Medulla oblongata (tissue), 1 donor: ENCODE data around the gene AP1S1.
A peak's percentile ranks its signal among the peaks of the same experiment; 100 is the strongest.
"Not testable (repeated sequence)": the region's sequence is repeated elsewhere in the genome, so short reads cannot be mapped to it uniquely, and the experiment has no call there.

Experiments
- DNase-seq: peaks from one replicate; pipeline ENCODE4 v3.0.0-alpha.2; 2015; ENCODE audit errors: extremely low spot score

The AP1S1 gene

DNA sequence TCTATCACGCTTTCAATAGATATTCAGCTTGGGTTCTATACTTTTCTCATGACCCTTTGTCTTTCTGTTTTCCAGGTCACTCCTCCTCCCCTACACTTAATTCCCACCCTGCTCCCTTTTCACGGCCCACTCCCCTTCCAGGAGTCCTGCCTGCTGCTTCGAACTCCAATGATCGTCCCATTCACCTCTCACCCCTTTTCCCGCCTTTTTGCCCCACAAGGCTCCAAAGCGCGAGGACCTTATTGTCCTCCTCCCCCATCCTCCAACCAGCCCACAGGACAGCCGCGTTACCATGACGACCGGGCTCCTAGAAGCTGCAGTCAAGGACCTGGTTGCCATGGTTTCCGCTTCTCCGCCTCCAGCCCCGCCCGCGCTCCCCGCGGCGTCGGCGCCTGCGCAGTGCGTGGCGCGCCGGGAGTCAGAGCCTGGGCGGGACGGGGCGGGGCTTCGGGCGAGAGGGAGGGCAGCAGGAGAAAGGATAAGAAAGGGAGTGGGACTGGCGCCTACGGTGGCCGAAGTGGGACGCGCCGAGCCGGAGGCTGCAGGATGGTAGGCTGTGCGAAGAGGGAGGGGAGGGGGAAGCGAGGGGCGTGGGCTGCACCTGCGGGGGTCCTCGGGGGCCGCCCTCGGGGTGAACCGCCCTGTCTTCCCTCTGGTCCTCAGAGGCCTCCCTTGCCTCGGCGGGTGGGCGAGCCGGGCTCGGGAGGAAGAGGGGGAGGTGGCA is at the start of gene AP1S1:
Gene AP1S1 (plus strand): TSS at position 508 of the 724 bp plus-strand sequence. CDS start 39 bp downstream, at position 547.
- DNase-seq: peak; percentile 95

DNA sequence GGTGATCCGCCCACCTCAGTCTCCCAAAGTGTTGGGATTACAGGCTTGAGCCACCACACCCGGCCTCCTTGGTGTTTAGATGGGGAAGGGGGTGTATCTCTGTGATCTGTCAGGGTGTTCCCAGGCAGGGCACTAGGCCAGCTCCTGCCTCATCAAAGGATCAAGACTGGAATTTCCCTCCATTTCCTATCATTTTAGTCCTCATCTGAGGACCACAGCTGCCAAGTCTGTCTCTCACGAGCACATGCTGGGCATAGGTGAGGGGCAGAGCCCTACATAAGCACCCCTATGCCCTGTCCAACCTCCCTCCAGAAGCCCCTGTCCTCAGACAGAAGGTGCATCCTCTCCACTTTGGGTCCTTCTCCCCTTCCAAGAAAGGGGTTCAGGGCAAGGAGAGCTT is 49.5 kb upstream of the AP1S1 start:
- no peak for DNase-seq

- DNase-seq: not testable (repeated sequence)
These were observed 49.0 kb upstream of the AP1S1 start for GRCh38 chr7:101105248-101105647.

DNA sequence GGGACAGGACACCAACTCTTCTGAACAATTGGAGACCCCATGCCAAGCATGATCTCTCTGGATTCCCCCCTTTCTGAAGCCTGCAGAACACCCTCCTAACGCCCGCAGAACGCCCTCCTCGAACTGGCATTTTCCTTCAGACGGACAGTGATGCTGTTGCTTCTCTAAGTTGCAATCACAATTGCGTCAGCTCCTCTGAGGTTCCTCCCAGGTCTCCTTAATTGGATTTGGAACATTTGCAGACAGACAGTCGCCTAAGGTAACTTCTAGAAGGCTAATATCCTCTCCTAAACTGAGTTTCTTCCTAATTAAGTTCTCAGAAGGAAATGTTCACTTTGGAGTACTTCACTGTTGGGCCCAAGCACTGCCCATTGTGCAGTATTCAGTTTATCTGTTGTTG is 47.9 kb upstream of the AP1S1 start:
- no peak for DNase-seq

- peak; percentile 18 for DNase-seq
These were observed 45.9 kb upstream of the AP1S1 start for GRCh38 chr7:101108330-101108857.

- DNase-seq: no peak
These were observed 45.3 kb upstream of the AP1S1 start for GRCh38 chr7:101108961-101109360.

DNA sequence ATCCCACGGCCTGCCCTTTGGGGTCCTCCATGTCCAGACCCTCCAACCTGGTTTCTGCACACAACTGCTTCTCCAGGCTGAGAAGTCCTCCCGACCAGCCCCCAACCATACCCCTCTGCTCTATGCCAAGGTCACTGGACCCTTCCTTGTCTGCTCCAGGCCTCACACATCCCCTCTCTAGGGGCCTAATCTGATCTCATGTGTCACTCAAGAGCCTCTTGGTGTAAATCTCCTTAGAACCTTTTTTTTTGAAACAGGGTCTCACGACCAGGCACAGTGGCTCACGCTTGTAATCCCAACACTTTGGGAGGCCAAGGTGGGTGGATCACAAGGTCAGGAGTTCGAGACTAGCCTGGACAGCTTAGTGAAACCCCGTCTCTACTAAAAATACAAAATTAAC is 44.9 kb upstream of the AP1S1 start:
- no peak for DNase-seq

GRCh38 chr7:101111261-101111660 is 43.0 kb upstream of the AP1S1 start:
- DNase-seq: no peak

GRCh38 chr7:101112233-101112632 is 42.0 kb upstream of the AP1S1 start:
- DNase-seq: no peak

- not testable (repeated sequence) for DNase-seq
These were observed 41.1 kb upstream of the AP1S1 start for GRCh38 chr7:101113140-101113539.

DNA sequence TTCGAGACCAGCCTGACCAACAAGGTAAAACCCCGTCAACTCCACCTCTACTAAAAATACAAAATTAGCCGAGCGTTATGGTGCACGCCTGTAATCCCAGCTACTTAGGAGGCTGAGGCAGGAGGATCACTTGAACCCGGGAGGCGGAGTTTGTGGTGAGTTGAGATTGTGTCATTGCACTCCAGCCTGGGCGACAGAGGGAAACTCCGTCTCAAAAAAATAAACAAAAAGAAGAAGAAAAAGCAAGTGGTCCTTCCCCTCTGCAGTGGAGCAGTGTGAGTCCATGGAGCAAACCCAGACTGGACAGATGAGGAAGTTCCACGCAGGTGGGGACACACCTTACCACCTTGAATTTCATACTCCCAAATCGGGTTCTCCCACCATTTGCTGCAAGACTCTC is 40.4 kb upstream of the AP1S1 start:
- no peak for DNase-seq

DNA sequence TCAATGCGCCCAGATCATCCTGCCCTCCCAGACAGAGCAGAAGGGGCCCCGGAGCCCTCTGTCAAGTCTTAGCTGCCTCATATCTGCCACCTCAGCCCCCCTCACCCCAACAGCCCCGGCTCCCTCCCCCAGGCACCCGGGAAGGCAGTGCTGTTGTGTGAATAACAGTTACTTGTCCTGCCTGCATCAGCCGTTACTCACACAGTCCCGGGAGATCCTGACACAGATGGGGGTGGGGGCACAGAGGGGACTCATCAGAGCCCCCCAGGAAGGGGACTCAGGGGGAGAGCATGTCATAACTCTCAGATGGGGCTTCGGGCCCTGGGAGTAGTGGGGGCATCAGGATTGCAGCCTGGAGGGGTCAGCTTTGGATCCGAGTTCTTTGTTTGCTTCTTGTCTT is 39.8 kb upstream of the AP1S1 start:
- no peak for DNase-seq

GRCh38 chr7:101115215-101115614 is 39.1 kb upstream of the AP1S1 start:
- DNase-seq: no peak

DNA sequence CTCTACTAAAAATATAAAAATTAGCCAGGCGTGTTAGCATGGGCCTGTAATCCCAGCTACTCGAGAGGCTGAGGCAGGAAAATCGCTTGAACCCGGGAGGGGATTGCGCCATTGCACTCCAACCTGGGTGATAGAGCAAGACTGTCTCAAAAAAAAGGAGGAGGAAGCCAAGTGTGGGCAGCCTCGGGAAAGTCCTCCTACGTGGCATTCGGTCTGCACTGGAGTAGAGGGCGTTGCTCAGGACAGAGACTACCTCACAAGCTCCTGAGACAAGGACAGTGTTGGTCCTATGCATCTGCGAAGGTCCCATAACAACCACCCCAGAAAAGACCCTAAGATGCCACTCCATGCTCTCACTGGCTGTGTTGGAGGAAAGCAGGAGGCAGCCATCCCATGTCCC is 37.4 kb upstream of the AP1S1 start:
- DNase-seq: no peak

DNA sequence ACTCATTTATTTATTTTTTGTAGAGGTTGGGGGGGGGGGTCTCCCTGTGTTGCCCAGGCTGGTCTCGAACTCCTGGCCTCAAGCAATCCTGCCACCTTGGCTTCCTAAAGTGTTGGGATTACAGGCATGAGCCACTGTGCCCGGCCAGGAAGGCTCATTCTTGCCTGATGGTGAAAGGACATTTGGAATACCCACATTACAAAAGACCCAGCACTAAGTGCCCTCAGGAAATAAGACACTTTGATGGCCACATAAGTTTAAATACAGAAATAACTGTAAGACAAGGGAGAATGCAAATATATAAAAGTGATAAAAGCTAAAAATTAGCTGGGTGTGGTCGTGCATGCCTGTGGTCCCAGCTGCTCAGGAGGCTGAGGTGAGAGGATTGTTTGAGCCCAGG is 35.4 kb upstream of the AP1S1 start:
- DNase-seq: no peak

DNA sequence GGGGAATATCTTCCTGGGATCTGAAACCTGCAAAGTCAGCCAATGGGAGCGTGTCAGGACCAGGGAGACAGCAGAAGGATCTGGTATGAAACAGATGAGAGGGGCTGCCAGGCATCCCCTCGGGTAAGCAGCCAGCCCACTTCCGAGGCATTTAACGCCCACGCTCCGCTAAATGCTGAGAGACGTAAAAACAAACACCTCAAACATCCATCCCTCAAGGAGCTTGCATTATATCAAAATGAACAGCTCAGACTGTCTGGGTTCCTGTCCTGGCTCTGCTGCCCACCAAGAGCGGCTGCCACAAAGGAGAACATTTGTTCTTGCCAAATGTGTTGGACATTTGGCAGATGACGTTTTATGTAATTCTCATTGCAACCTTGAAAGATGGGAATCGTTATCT is 34.4 kb upstream of the AP1S1 start:
- DNase-seq: no peak

- no peak for DNase-seq
These were observed 34.0 kb upstream of the AP1S1 start for GRCh38 chr7:101120315-101120714.

GRCh38 chr7:101121631-101121990 is 32.7 kb upstream of the AP1S1 start:
- DNase-seq: not testable (repeated sequence)

GRCh38 chr7:101121991-101122932 is 32.0 kb upstream of the AP1S1 start:
- DNase-seq: no peak

- no peak for DNase-seq
These were observed 31.2 kb upstream of the AP1S1 start for GRCh38 chr7:101122933-101123702.

DNA sequence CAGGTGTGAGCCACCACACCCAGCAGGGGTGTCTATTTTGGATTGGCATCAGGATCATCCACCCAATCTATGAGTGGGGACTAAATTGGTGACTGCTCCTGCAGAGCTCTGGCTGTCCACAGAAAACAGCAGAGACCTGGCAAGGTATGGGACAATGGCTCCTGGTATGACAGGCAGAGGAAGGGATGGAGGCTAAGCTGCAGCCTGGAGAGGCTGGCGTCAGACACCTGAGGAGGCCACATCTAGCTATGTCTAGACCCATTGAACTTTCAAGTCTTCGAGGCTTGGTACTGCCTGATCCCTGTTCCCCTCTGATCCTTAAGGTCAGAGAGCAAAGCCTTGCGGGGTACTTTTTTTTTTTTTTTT is 30.6 kb upstream of the AP1S1 start:
- DNase-seq: no peak
